HEK293 (cell line): ENCODE results near the gene CHST9.

ENCODE experiments used
- CTCF ChIA-PET: fragments of 350-600 bp; formaldehyde crosslinking; extraction: SDS; loops from one replicate; lab custom pipeline; 2021; ENCODE audit warnings: antibody characterized with exemption; lab: Yijun Ruan, JAX
- POLR2A ChIA-PET: fragments of 300-600 bp; formaldehyde crosslinking; extraction: SDS; loops from one replicate; lab custom pipeline; 2020; ENCODE audit warnings: antibody characterized with exemption, inconsistent platforms; lab: Yijun Ruan, JAX
- H3K27ac ChIP-seq: fragments of 200-500 bp; sonication (Bioruptor generic); 2 replicates; pipeline ENCODE4 v1.5.1; 2014; ENCODE audit warnings: low read depth, low read length, control low read depth, inconsistent platforms; ENCODE audit errors: extremely low read depth
- H3K36me3 ChIP-seq, 2 experiments: fragments of 200-500 bp in 1 of 2; sonication (Bioruptor generic) in 1 of 2; 1 replicate in 1 of 2; 2 replicates in 1 of 2; pipeline ENCODE4 v1.5.1; 2014 to 2017; ENCODE audit warnings: inconsistent platforms in 2 of 2, low read length in 2 of 2; ENCODE audit not compliant: control insufficient read depth in 2 of 2, insufficient read depth in 1 of 2
- H3K4me1 ChIP-seq: fragments of 200-500 bp; sonication (Bioruptor generic); 2 replicates; pipeline ENCODE4 v1.5.1; 2014; ENCODE audit warnings: mild to moderate bottlenecking, low read length, inconsistent platforms; ENCODE audit not compliant: control insufficient read depth, insufficient read depth
- H3K4me3 ChIP-seq: 2 replicates; pipeline ENCODE4 v1.5.1; 2011; ENCODE audit warnings: low read depth, mild to moderate bottlenecking, control low read depth, low read length, moderate library complexity
- H3K9me3 ChIP-seq: fragments of 200-500 bp; sonication (Bioruptor generic); 2 replicates; pipeline ENCODE4 v1.5.1; 2014; ENCODE audit warnings: low read depth, low read length, inconsistent platforms; ENCODE audit not compliant: control insufficient read depth, insufficient read depth
- FEZF1 ChIP-seq: fragments of 450-650 bp; formaldehyde crosslinking; IDR thresholded peaks from 2 replicates; pipeline ENCODE4 v1.5.1; 2016; ENCODE audit warnings: missing biosample characterization, missing genetic modification characterization
- HOXA7 ChIP-seq: sonication (generic); formaldehyde crosslinking; IDR thresholded peaks from 2 replicates; pipeline ENCODE4 v1.8.1; 2022; ENCODE audit warnings: missing genetic modification reagents, borderline replicate concordance
- TCF7L2 ChIP-seq: IDR thresholded peaks from 2 replicates; pipeline ENCODE4 v1.6.1; 2011; ENCODE audit warnings: low read depth, mild to moderate bottlenecking, inconsistent platforms, low read length, moderate library complexity, borderline replicate concordance
- ZBTB8A ChIP-seq: fragments of 450-650 bp; formaldehyde crosslinking; IDR thresholded peaks from 2 replicates; pipeline ENCODE4 v1.5.1; 2016; ENCODE audit warnings: missing biosample characterization, missing genetic modification characterization
- ZFP41 ChIP-seq: fragments of 450-650 bp; formaldehyde crosslinking; IDR thresholded peaks from 2 replicates; pipeline ENCODE4 v1.5.1; 2016; ENCODE audit warnings: missing biosample characterization, missing genetic modification characterization, borderline replicate concordance
- ZNF10 ChIP-seq: fragments of 450-650 bp; formaldehyde crosslinking; IDR thresholded peaks from 2 replicates; pipeline ENCODE4 v1.5.1; 2017; ENCODE audit warnings: missing biosample characterization, missing genetic modification characterization
- ZNF138 ChIP-seq: fragments of 450-650 bp; formaldehyde crosslinking; IDR thresholded peaks from 2 replicates; pipeline ENCODE4 v1.5.1; 2016; ENCODE audit warnings: missing biosample characterization, missing genetic modification characterization, borderline replicate concordance
- ZNF155 ChIP-seq: fragments of 450-650 bp; formaldehyde crosslinking; IDR thresholded peaks from 2 replicates; pipeline ENCODE4 v1.5.1; 2016; ENCODE audit warnings: missing biosample characterization, missing genetic modification characterization
- ZNF24 ChIP-seq: fragments of 450-650 bp; formaldehyde crosslinking; IDR thresholded peaks from 2 replicates; pipeline ENCODE4 v1.5.1; 2016; ENCODE audit warnings: missing biosample characterization, missing genetic modification characterization
- ZNF266 ChIP-seq: fragments of 450-650 bp; formaldehyde crosslinking; IDR thresholded peaks from 2 replicates; pipeline ENCODE4 v1.5.1; 2016; ENCODE audit warnings: missing biosample characterization, missing genetic modification characterization, low read depth
- ZNF335 ChIP-seq: fragments of 450-650 bp; formaldehyde crosslinking; conservative IDR thresholded peaks from 2 replicates; pipeline ENCODE4 v1.5.1; 2016; ENCODE audit warnings: missing biosample characterization, missing genetic modification characterization
- ZNF366 ChIP-seq: fragments of 450-650 bp; formaldehyde crosslinking; conservative IDR thresholded peaks from 2 replicates; pipeline ENCODE4 v1.5.1; 2016; ENCODE audit warnings: missing biosample characterization, missing genetic modification characterization
- ZNF37A ChIP-seq: fragments of 450-650 bp; IDR thresholded peaks from 2 replicates; pipeline ENCODE4 v1.5.1; 2018; ENCODE audit warnings: missing biosample characterization, missing genetic modification characterization
- ZNF426 ChIP-seq: fragments of 450-650 bp; formaldehyde crosslinking; IDR thresholded peaks from 2 replicates; pipeline ENCODE4 v1.5.1; 2017; ENCODE audit warnings: missing biosample characterization, missing genetic modification characterization, mild to moderate bottlenecking, inconsistent platforms, moderate library complexity
- ZNF48 ChIP-seq: fragments of 450-650 bp; formaldehyde crosslinking; IDR thresholded peaks from 2 replicates; pipeline ENCODE4 v1.5.1; 2016; ENCODE audit warnings: missing biosample characterization, missing genetic modification characterization
- ZNF548 ChIP-seq: fragments of 450-650 bp; formaldehyde crosslinking; IDR thresholded peaks from 2 replicates; pipeline ENCODE4 v1.5.1; 2016; ENCODE audit warnings: missing biosample characterization, missing genetic modification characterization
- ZNF585B ChIP-seq: fragments of 450-650 bp; formaldehyde crosslinking; IDR thresholded peaks from 2 replicates; pipeline ENCODE4 v1.5.1; 2016; ENCODE audit warnings: missing biosample characterization, missing genetic modification characterization
- ZNF596 ChIP-seq: fragments of 450-650 bp; IDR thresholded peaks from 2 replicates; pipeline ENCODE4 v1.5.0; 2018; ENCODE audit warnings: missing biosample characterization, mild to moderate bottlenecking, missing genetic modification characterization, moderate library complexity
- ZNF610 ChIP-seq: fragments of 450-650 bp; formaldehyde crosslinking; IDR thresholded peaks from 2 replicates; pipeline ENCODE4 v1.5.1; 2016; ENCODE audit warnings: missing biosample characterization, missing genetic modification characterization, borderline replicate concordance
- ZNF654 ChIP-seq: fragments of 450-650 bp; formaldehyde crosslinking; IDR thresholded peaks from 2 replicates; pipeline ENCODE4 v1.5.1; 2016; ENCODE audit warnings: low read depth, missing biosample characterization, missing genetic modification characterization
- ZNF664 ChIP-seq: fragments of 450-650 bp; formaldehyde crosslinking; IDR thresholded peaks from 2 replicates; pipeline ENCODE4 v1.5.1; 2016; ENCODE audit warnings: missing biosample characterization, missing genetic modification characterization
- ZNF791 ChIP-seq: fragments of 450-650 bp; formaldehyde crosslinking; IDR thresholded peaks from 2 replicates; pipeline ENCODE4 v1.5.1; 2016; ENCODE audit warnings: missing biosample characterization, missing genetic modification characterization
- TF ChIP-seq, protein P1 (sequence below): fragments of 450-650 bp; formaldehyde crosslinking; IDR thresholded peaks from 2 replicates; pipeline ENCODE4 v1.5.1; 2016; ENCODE audit warnings: missing biosample characterization, missing genetic modification characterization
- TF ChIP-seq, protein P2 (sequence below): fragments of 450-650 bp; formaldehyde crosslinking; IDR thresholded peaks from 2 replicates; pipeline ENCODE4 v1.5.1; 2017; ENCODE audit warnings: missing biosample characterization, missing genetic modification characterization
- TF ChIP-seq, protein P3 (sequence below): fragments of 450-650 bp; formaldehyde crosslinking; IDR thresholded peaks from 2 replicates; pipeline ENCODE4 v1.5.1; 2017; ENCODE audit warnings: missing biosample characterization, mild to moderate bottlenecking, missing genetic modification characterization, moderate library complexity
- TF ChIP-seq, protein P4 (sequence below): fragments of 450-650 bp; formaldehyde crosslinking; IDR thresholded peaks from 2 replicates; pipeline ENCODE4 v1.5.1; 2016; ENCODE audit warnings: missing biosample characterization, missing genetic modification characterization
- TF ChIP-seq, protein P5 (sequence below): fragments of 450-650 bp; formaldehyde crosslinking; optimal IDR thresholded peaks from 2 replicates; pipeline ENCODE3; 2016; ENCODE audit warnings: missing biosample characterization, mild to moderate bottlenecking, missing genetic modification characterization

The CHST9 gene

DNA sequence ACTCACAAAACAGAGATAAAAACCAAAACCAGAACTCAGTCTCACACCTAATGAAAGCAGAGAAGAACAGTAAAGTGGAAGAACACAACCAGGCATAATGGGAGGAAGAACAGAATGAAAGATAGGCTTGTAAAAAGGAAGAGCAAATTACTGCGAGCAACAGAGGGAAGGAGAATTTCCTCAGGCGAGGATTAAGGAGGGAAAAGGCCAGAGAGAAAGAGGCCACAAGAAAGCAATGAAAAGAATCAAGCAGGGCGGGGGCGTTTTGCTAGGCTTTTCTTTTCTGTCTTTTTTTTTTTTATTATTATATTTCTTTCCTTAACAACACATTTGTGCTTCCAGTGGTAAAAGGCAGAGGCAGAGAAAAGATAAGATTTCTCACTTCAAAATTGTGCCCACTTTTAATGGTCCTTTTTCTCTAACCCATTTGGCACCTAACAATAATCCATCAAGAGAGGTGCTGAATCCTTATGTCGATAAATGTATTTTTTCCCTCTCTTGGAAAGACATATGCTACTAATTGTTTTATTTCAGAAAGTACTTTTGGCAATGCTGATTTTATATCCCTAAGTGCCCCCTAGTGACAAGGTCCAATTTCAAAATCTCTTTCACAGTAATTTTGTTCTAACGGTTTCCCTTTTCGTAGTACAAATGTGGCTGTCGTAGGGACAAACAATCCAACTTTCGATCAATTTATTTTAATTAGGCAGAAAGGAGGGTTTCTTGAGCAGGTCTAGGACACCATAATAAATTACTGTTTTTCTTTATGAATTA lies 180.9 kb downstream of the CHST9 start:
- H3K9me3 ChIP-seq: no peaks in the 10 kb centered on the region
- CTCF ChIA-PET: interaction anchor here (0.5 to 1.9 kb wide), 6 partner anchors 9 to 1619 kb away, joined by 3 to 15 read pairs (median 4); no protein-coding TSS in a partner anchor
- no peak overlapping the region for H3K4me3 ChIP-seq
- no peaks in the 10 kb centered on the region for H3K36me3 ChIP-seq
- TF ChIP-seq TCF7L2 (no peak), ZNF654 (tag by site-specific recombination) (peak; percentile 43), ZNF37A (tag by site-specific recombination) (no peak), ZNF664 (tag by site-specific recombination) (no peak), ZNF791 (tag by site-specific recombination) (no peak), ZNF48 (tag by site-specific recombination) (no peak), ZNF366 (no peak), ZNF426 (tag by site-specific recombination) (no peak)
- TF ChIP-seq, protein P1, sequence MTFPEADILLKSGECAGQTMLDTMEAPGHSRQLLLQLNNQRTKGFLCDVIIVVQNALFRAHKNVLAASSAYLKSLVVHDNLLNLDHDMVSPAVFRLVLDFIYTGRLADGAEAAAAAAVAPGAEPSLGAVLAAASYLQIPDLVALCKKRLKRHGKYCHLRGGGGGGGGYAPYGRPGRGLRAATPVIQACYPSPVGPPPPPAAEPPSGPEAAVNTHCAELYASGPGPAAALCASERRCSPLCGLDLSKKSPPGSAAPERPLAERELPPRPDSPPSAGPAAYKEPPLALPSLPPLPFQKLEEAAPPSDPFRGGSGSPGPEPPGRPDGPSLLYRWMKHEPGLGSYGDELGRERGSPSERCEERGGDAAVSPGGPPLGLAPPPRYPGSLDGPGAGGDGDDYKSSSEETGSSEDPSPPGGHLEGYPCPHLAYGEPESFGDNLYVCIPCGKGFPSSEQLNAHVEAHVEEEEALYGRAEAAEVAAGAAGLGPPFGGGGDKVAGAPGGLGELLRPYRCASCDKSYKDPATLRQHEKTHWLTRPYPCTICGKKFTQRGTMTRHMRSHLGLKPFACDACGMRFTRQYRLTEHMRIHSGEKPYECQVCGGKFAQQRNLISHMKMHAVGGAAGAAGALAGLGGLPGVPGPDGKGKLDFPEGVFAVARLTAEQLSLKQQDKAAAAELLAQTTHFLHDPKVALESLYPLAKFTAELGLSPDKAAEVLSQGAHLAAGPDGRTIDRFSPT (tag by site-specific recombination): no peak
- TF ChIP-seq, protein P2, sequence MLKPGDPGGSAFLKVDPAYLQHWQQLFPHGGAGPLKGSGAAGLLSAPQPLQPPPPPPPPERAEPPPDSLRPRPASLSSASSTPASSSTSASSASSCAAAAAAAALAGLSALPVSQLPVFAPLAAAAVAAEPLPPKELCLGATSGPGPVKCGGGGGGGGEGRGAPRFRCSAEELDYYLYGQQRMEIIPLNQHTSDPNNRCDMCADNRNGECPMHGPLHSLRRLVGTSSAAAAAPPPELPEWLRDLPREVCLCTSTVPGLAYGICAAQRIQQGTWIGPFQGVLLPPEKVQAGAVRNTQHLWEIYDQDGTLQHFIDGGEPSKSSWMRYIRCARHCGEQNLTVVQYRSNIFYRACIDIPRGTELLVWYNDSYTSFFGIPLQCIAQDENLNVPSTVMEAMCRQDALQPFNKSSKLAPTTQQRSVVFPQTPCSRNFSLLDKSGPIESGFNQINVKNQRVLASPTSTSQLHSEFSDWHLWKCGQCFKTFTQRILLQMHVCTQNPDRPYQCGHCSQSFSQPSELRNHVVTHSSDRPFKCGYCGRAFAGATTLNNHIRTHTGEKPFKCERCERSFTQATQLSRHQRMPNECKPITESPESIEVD: peak; percentile 22; the same call in 1 of the 2 replicates
- TF ChIP-seq, all 188 proteins: peak for 2
- POLR2A ChIA-PET: no interaction called here
- H3K4me1 ChIP-seq: no peaks in the 10 kb centered on the region
- no peak overlapping the region for H3K27ac ChIP-seq

DNA sequence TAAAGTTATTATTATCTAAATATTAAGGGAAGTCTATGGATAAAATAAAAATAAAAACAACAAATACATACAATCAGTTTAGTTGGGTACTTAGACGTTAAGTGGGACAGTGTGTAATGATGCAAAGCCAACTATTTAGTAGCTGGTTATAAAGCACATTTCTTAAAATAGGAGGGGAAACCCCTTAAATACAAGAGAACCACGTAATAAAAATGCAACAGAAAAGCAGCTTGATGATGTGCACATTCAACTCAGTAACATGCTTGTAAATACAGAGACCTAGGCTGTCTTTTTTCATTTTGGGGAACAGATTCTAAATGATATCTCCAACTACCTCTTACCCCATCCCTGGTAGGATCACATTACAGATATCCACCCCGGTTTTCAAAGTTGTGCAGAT lies 185.3 kb downstream of the CHST9 start:
- Histone ChIP-seq H3K9me3 (no peaks in the 10 kb centered on the region), H3K36me3 (no peaks in the 10 kb centered on the region), H3K27ac (no peak overlapping the region), H3K4me3 (no peak overlapping the region), H3K4me1 (no peaks in the 10 kb centered on the region)
- CTCF ChIA-PET: interaction anchor here (0.7 to 1.7 kb wide), 3 partner anchors 187 to 600 kb away, joined by 3 to 6 read pairs (median 3); no protein-coding TSS in a partner anchor
- POLR2A ChIA-PET: no interaction called here
- TF ChIP-seq ZNF596: no peak
- no peak for TF ChIP-seq ZFP41 (tag by site-specific recombination)
- no peak for TF ChIP-seq FEZF1 (tag by site-specific recombination)
- no peak for TF ChIP-seq ZNF548 (tag by site-specific recombination)
- TF ChIP-seq ZNF24 (tag by site-specific recombination): no peak
- TF ChIP-seq ZNF335 (tag by site-specific recombination): no peak
- TF ChIP-seq, protein P3, sequence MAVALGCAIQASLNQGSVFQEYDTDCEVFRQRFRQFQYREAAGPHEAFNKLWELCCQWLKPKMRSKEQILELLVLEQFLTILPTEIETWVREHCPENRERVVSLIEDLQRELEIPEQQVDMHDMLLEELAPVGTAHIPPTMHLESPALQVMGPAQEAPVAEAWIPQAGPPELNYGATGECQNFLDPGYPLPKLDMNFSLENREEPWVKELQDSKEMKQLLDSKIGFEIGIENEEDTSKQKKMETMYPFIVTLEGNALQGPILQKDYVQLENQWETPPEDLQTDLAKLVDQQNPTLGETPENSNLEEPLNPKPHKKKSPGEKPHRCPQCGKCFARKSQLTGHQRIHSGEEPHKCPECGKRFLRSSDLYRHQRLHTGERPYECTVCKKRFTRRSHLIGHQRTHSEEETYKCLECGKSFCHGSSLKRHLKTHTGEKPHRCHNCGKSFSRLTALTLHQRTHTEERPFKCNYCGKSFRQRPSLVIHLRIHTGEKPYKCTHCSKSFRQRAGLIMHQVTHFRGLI (tag by site-specific recombination): no peak
- no peak for TF ChIP-seq ZNF585B (tag by site-specific recombination)
- TF ChIP-seq ZNF266 (tag by site-specific recombination): no peak
- TF ChIP-seq, protein P4, sequence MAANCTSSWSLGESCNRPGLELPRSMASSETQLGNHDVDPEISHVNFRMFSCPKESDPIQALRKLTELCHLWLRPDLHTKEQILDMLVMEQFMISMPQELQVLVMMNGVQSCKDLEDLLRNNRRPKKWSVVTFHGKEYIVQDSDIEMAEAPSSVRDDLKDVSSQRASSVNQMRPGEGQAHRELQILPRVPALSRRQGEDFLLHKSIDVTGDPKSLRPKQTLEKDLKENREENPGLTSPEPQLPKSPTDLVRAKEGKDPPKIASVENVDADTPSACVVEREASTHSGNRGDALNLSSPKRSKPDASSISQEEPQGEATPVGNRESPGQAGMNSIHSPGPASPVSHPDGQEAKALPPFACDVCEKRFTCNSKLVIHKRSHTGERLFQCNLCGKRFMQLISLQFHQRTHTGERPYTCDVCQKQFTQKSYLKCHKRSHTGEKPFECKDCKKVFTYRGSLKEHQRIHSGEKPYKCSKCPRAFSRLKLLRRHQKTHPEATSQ (tag by site-specific recombination): no peak
- no peak for TF ChIP-seq ZNF155 (tag by site-specific recombination)
- no peak for TF ChIP-seq HOXA7
- TF ChIP-seq, protein P5, sequence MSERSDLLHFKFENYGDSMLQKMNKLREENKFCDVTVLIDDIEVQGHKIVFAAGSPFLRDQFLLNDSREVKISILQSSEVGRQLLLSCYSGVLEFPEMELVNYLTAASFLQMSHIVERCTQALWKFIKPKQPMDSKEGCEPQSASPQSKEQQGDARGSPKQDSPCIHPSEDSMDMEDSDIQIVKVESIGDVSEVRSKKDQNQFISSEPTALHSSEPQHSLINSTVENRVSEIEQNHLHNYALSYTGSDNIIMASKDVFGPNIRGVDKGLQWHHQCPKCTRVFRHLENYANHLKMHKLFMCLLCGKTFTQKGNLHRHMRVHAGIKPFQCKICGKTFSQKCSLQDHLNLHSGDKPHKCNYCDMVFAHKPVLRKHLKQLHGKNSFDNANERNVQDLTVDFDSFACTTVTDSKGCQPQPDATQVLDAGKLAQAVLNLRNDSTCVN (tag by site-specific recombination): no peak
- TF ChIP-seq ZNF138: no peak
- no peak for TF ChIP-seq ZNF610 (tag by site-specific recombination)
- no peak for TF ChIP-seq ZNF10 (tag by site-specific recombination)
- TF ChIP-seq ZBTB8A: no peak
